ENCODE results near the gene SPOPL.

- TF ChIP-seq CTCF (conservative IDR thresholded peaks at IDR 0.05 in 1 of 2, IDR thresholded peaks at IDR 0.05 in 1 of 2; ENCODE audit: extremely low read depth in 1 of 2, insufficient read depth in 1 of 2, low read depth in 1 of 2, low read length in 2 of 2) (no peak), EZH2 (IDR thresholded peaks at IDR 0.05; ENCODE audit: borderline replicate concordance, low read length) (no peak)
Measured at GRCh38 chr2:138601458-138602165, 100.0 kb downstream of the SPOPL start.

All from mammary epithelial cell (primary cell).